GM18498 (cell line): ENCODE data around the gene MGAT2.
"Not testable (repeated sequence)": the region's sequence is repeated elsewhere in the genome, so short reads cannot be mapped to it uniquely, and the experiment has no call there.

Source experiments
- ATAC-seq: cut with Tn5 transposase; IDR thresholded peaks from one replicate; pipeline ENCODE4 v1.9.1; 2021; ENCODE audit warnings: mild to moderate bottlenecking, moderate library complexity; ENCODE audit not compliant: unreplicated experiment

MGAT2 gene

DNA sequence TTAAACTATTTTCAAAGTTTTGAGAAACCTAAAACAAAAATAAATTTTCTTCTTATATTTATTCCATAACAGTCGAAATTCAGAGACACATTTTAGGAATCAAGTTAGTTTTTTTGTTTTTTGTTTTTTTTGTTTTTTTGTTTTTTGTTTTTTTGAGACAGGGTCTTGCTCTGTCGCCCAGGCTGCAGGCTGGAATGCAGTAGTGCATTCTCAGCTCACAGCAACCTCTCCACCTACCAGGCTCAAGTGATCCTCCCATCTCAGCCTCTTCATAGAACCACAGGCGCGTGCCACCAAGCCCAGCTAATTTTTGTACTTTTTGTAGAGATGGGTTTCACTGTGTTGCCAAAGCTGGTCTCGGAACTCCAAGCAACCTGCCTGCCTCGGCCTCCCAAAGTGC lies 32.9 kb downstream of the MGAT2 start:
- ATAC-seq = no peak

DNA sequence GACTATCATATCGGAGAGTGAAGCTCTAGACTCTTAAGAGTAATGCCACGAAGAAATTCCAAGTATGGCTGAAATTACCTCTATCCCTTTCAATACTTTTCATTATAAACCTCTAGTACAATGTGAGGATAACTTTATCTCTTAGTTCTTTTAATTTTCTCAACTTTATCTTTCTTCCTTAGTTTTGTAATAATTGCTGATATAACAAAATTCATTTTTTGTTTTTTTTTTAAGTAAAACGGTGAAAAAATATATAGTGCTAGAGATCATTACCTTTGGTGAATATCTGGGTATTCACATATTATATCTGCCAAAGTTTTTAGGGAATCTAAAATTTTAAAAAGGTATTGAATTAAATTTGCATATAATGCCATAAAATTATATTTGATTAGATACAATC lies 33.9 kb downstream of the MGAT2 start:
- no peak for ATAC-seq

DNA sequence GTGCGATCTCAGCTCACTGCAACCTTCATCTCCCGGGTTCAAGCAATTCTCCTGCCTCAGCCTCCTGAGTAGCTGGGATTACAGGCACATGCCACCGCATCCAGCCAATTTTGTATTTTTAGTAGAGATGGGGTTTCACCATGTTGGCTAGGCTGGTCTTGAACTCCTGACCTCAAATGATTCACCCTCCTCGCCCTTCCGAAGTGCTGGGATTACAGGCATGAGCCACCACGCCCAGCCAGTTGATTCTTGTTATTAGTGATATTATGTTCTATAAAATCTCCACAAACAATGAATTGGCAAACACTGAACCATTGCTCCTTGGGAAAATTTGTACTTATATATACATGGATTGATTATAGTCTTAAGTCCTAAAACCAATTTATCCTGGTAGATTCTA lies 36.9 kb downstream of the MGAT2 start:
- ATAC-seq = not testable (repeated sequence)

DNA sequence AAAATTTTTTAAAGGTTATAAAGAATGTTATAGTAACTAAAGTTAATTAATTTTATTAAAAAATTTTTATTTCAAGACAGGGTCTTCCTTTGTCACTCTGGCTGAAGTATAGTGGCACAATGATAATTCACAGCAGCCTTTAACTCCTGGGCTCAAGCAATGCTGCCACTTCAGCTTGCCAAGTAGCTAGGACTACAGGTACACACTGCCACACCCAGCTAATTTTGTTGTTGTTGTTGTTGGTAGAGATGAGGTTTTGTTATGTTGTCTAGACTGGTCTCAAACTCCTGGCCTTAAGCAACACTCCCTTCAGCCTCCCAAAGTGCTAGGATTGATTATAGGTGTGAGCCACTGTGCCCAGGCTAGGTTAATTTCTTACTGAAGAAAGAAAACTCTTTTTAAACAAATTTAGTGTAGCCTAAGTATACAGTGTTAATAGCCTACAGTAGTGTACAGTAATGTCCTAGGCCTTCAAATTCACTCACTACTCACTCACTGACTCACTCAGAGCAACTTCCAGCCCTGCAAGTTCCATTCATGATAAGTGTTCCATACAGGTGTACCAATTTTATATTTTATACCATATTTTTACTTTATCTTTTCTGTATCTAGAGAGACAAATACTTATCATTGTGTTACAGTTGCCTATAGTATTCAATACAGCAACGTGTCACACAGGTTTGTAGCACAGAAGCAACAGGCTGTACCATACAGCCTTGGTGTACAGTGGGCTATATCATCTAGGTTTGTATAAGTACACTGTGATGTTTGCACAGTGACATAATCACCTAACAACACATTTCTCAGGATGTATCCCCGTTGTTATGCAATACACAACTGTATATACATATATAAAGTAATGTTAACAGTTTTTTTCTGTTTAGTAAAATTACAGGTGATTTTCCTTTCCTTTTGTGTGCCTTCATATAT lies 39.2 kb downstream of the MGAT2 start:
- no peak for ATAC-seq

DNA sequence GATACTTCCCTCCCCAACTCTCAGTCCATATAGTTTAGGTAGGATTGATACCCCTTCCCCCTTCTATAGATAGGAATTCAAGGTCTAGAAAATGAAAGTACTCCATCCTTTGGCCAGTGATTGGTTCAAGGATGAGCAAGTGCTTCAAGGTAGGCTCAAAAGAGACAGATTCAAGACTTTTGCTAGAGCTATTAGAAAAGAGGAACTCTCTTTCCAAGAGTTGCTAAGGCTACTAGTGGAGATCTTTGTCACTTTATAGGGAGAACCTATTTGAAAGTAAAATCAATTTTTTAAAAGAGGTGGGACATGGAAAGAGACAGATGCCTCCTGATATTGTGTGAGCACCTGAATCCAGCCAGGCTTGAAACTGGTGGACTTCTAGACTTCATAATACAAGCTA lies 49.9 kb downstream of the MGAT2 start:
- ATAC-seq = no peak
